Aorta (tissue), 5 donors: ENCODE measurements around the gene ANKRD9. TPM values are rescaled to one million over a fixed set of nuclear protein-coding genes. Genes with fewer than 3 reads are reported as not detected.

Experiments used
- ATAC-seq: fragments of 200-7000 bp; cut with Tn5 transposase; one replicate; pipeline ENCODE4 v1.9.1; 2022; ENCODE audit warnings: moderate library complexity; ENCODE audit not compliant: low FRiP score
- DNase-seq, 2 donors: peaks; one replicate each; pipeline ENCODE4 v3.0.0-alpha.2; 2020
- H3K27ac ChIP-seq, 2 donors: one replicate each; pipeline ENCODE4 v1.5.1; 2013; ENCODE audit warnings: low read length in 2 of 2, mild to moderate bottlenecking in 2 of 2, moderate library complexity in 2 of 2, control low read depth in 1 of 2, inconsistent platforms in 1 of 2, low read depth in 1 of 2
- H3K27me3 ChIP-seq, 2 donors: one replicate each; pipeline ENCODE4 v1.6.1; 2013; ENCODE audit warnings: control low read depth in 1 of 2, low read length in 1 of 2, mild to moderate bottlenecking in 1 of 2, moderate library complexity in 1 of 2; ENCODE audit not compliant: insufficient read depth in 2 of 2, control insufficient read depth in 1 of 2
- H3K36me3 ChIP-seq, 2 donors: one replicate each; pipeline ENCODE4 v1.6.1; 2013; ENCODE audit warnings: control low read depth in 1 of 2, low read length in 1 of 2, mild to moderate bottlenecking in 1 of 2; ENCODE audit not compliant: insufficient read depth in 2 of 2, control insufficient read depth in 1 of 2
- H3K4me1 ChIP-seq, 2 donors: one replicate each; pipeline ENCODE4 v1.6.1; 2013; ENCODE audit warnings: low read length in 2 of 2, control low read depth in 1 of 2, mild to moderate bottlenecking in 1 of 2, moderate library complexity in 1 of 2; ENCODE audit not compliant: insufficient read depth in 2 of 2, control insufficient read depth in 1 of 2
- H3K4me3 ChIP-seq, 2 donors: one replicate each; pipeline ENCODE4 v1.5.1; 2013; ENCODE audit warnings: low read length in 2 of 2, control low read depth in 1 of 2, mild to moderate bottlenecking in 1 of 2
- H3K9me3 ChIP-seq: one replicate; pipeline ENCODE4 v1.6.1; 2013; ENCODE audit warnings: mild to moderate bottlenecking, low read length; ENCODE audit not compliant: control insufficient read depth
- WGBS, 2 donors: extraction: QIAGEN DNeasy Blood & Tissue Kit; methylation state at CpG; one replicate each; pipeline ENCODE4 v1.1.7; 2013; 5-methylcytosine and 5-hydroxymethylcytosine counted together
- intact Hi-C, 2 donors: fragments of 100-400 bp; cut with DNase I; formaldehyde crosslinking; loops; one replicate each; pipeline versions ENCODE4 v1.14.2 to v1.15.0; 2022
- polyA plus RNA-seq, 2 donors: library from polyadenylated mRNA; stranded (reverse); fragments of 200-250 nt; gene quantifications; one replicate each; pipeline ENCODE4 v1.2.3, GENCODE V29; 2013
- total RNA-seq, 2 donors: library from RNA; stranded (reverse); fragmentation: NEBNext Ultra II Directional; extraction: Animal tissue kit (Norgen Biotek cat#: 25700); gene quantifications; one replicate each; pipeline ENCODE4 v1.2.1, GENCODE V29; 2021
- donor health status: healthy with polysubstance abuse.
- donor health status: Bipolar disorder and iron deficiency.
- donor health status: DM: no; HTN: no; CAD: no.
- donor health status: DM: no; HTN: no; CAD: no.
- donor health status: DM: yes; HTN: yes; CAD: no.

The ANKRD9 gene
- total and polyA plus RNA-seq, 4 donors, result 3.0 to 15.0 (median 9.7) TPM

GRCh38 chr14:102539544-102540314, 30.2 kb upstream of the ANKRD9 start:
- no peaks in the 10 kb centered on the region for H3K27me3 ChIP-seq
- no peaks in the 10 kb centered on the region for H3K4me1 ChIP-seq
- H3K9me3 ChIP-seq, result no peaks in the 10 kb centered on the region
- no peaks in the 10 kb centered on the region for H3K36me3 ChIP-seq
- intact Hi-C loops, result no loop called here
- WGBS, 2 donors, result 45 to 50% methylated on average over 17 of the region's 17 CpGs
- no peak overlapping the region for H3K4me3 ChIP-seq
- DNase-seq (no peak), ATAC-seq (no peak)
- H3K27ac ChIP-seq, result no peak overlapping the region

- DNase-seq (no peak), ATAC-seq (no peak)
- intact Hi-C loops, result no loop called here
- H3K4me1 ChIP-seq, result no peaks in the 10 kb centered on the region
- H3K27ac ChIP-seq, result no peak overlapping the region
- no peaks in the 10 kb centered on the region for H3K27me3 ChIP-seq
- no peak overlapping the region for H3K4me3 ChIP-seq
- no peaks in the 10 kb centered on the region for H3K9me3 ChIP-seq
- WGBS, 2 donors, result 83 to 86% methylated on average over 25 of the region's 25 CpGs
- H3K36me3 ChIP-seq, result no peaks in the 10 kb centered on the region
Observed at GRCh38 chr14:102538602-102539543, 29.3 kb upstream of the ANKRD9 start.

- Histone ChIP-seq H3K27me3 (no peaks in the 10 kb centered on the region), H3K4me1 (no peaks in the 10 kb centered on the region), H3K4me3 (no peak overlapping the region), H3K9me3 (no peaks in the 10 kb centered on the region), H3K36me3 (no peaks in the 10 kb centered on the region), H3K27ac (no peak overlapping the region)
- no peak for ATAC-seq
- intact Hi-C loops, result no loop called here
- WGBS, 2 donors, result 63 to 70% methylated on average over 15 of the region's 15 CpGs
- no peak for DNase-seq
Observed at GRCh38 chr14:102537981-102538601, 28.5 kb upstream of the ANKRD9 start.

- intact Hi-C loops, result no loop called here
- Histone ChIP-seq H3K4me1 (no peaks in the 10 kb centered on the region), H3K27ac (no peak overlapping the region), H3K27me3 (no peaks in the 10 kb centered on the region), H3K4me3 (no peak overlapping the region), H3K36me3 (no peaks in the 10 kb centered on the region), H3K9me3 (no peaks in the 10 kb centered on the region)
- 81 to 82% methylated on average over 3 of the region's 3 CpGs for WGBS, 2 donors
- no peak for DNase-seq
- no peak for ATAC-seq
Observed at GRCh38 chr14:102532204-102532658, 22.7 kb upstream of the ANKRD9 start.

- Histone ChIP-seq H3K4me3 (no peak overlapping the region), H3K27me3 (no peaks in the 10 kb centered on the region), H3K9me3 (no peaks in the 10 kb centered on the region), H3K36me3 (no peaks in the 10 kb centered on the region), H3K27ac (no peak overlapping the region), H3K4me1 (no peaks in the 10 kb centered on the region)
- WGBS, 2 donors, result 75 to 77% methylated on average over 13 of the region's 13 CpGs
- intact Hi-C loops, result no loop called here
- no peak for ATAC-seq
- DNase-seq, result no peak
Observed at GRCh38 chr14:102530828-102531478, 21.4 kb upstream of the ANKRD9 start.

GRCh38 chr14:102528431-102529170, 19.0 kb upstream of the ANKRD9 start:
- no peaks in the 10 kb centered on the region for H3K36me3 ChIP-seq
- 86 to 89% methylated on average over 11 of the region's 11 CpGs for WGBS, 2 donors
- intact Hi-C loops, result loop anchor here in 1 of 2 donors (10.0 kb wide), 1 partner anchor 396 kb away; the partner anchor contains the start of gene AMN
- H3K4me3 ChIP-seq, result no peak overlapping the region
- no peaks in the 10 kb centered on the region for H3K9me3 ChIP-seq
- no peaks in the 10 kb centered on the region for H3K4me1 ChIP-seq
- H3K27ac ChIP-seq, result no peak overlapping the region
- DNase-seq, result no peak
- ATAC-seq, result no peak
- no peaks in the 10 kb centered on the region for H3K27me3 ChIP-seq

GRCh38 chr14:102525929-102526497, 16.4 kb upstream of the ANKRD9 start:
- H3K36me3 ChIP-seq, result no peaks in the 10 kb centered on the region
- no peak overlapping the region for H3K27ac ChIP-seq
- DNase-seq (no peak), ATAC-seq (no peak)
- H3K4me1 ChIP-seq, result no peaks in the 10 kb centered on the region
- no peak overlapping the region for H3K4me3 ChIP-seq
- 84 to 85% methylated on average over 12 of the region's 12 CpGs for WGBS, 2 donors
- intact Hi-C loops, result loop anchor here in 1 of 2 donors (10.0 kb wide), 1 partner anchor 399 kb away; the partner anchor contains the start of gene AMN
- no peaks in the 10 kb centered on the region for H3K9me3 ChIP-seq
- H3K27me3 ChIP-seq, result no peaks in the 10 kb centered on the region
